CD4-positive, CD25-positive, alpha-beta regulatory T cell (primary cell): ENCODE data around the gene ITPR2. TPM values are rescaled to one million over a fixed set of nuclear protein-coding genes. Genes with fewer than 3 reads are reported as not detected.
A peak's percentile ranks its signal among the peaks of the same experiment; 100 is the strongest.

Source experiments
- ATAC-seq, 2 donors: fragments of 150-1000 bp; cut with Tn5 transposase; one replicate each; pipeline ENCODE4 v1.10.0; 2021; ENCODE audit warnings: low read depth in 2 of 2, moderate number of reproducible peaks in 2 of 2, moderate library complexity in 1 of 2
- DNase-seq, 3 donors: peaks; one replicate each; pipeline versions ENCODE4 v3.0.0 to v3.0.0-alpha.2; 2012 to 2022; ENCODE audit warnings: mixed read lengths in 1 of 3
- H3K27ac ChIP-seq: one replicate; pipeline ENCODE4 v1.7.0; 2013; ENCODE audit warnings: mild to moderate bottlenecking, low read length; ENCODE audit not compliant: insufficient read depth, poor library complexity, severe bottlenecking
- H3K27me3 ChIP-seq: one replicate; pipeline ENCODE4 v1.7.0; 2013; ENCODE audit warnings: low read length; ENCODE audit not compliant: control insufficient read depth, insufficient read depth
- H3K36me3 ChIP-seq: one replicate; pipeline ENCODE4 v1.7.0; 2013; ENCODE audit warnings: mild to moderate bottlenecking, low read length, moderate library complexity; ENCODE audit not compliant: control insufficient read depth, insufficient read depth
- H3K4me1 ChIP-seq: 2 replicates; pipeline ENCODE4 v1.7.0; 2013; ENCODE audit warnings: mild to moderate bottlenecking, low read length; ENCODE audit not compliant: insufficient read depth, control insufficient read depth, poor library complexity, severe bottlenecking
- H3K4me3 ChIP-seq: one replicate; pipeline ENCODE4 v1.7.0; 2013; ENCODE audit warnings: low read depth, mild to moderate bottlenecking, low read length, moderate library complexity
- H3K9me3 ChIP-seq, 2 experiments: 1 replicate in 1 of 2; 2 replicates in 1 of 2; pipeline ENCODE4 v1.7.0; 2013; ENCODE audit warnings: low read length in 2 of 2, mild to moderate bottlenecking in 1 of 2, moderate library complexity in 1 of 2; ENCODE audit not compliant: control insufficient read depth in 2 of 2
- H3K27ac Mint-ChIP-seq, 3 donors: one replicate each; pipeline ENCODE4 v1.8.0; 2020 to 2022; ENCODE audit warnings: mild to moderate bottlenecking in 3 of 3, mixed read lengths in 3 of 3, moderate library complexity in 2 of 3
- H3K27me3 Mint-ChIP-seq: one replicate; pipeline ENCODE4 v1.8.0; 2022; ENCODE audit warnings: mild to moderate bottlenecking, mixed read lengths
- H3K36me3 Mint-ChIP-seq: one replicate; pipeline ENCODE4 v1.8.0; 2020; ENCODE audit warnings: mixed read lengths
- H3K4me1 Mint-ChIP-seq, 4 donors: one replicate each; pipeline ENCODE4 v1.8.0; 2020 to 2022; ENCODE audit warnings: mixed read lengths in 4 of 4, mild to moderate bottlenecking in 1 of 4
- H3K4me3 Mint-ChIP-seq, 4 donors: one replicate each; pipeline ENCODE4 v1.8.0; 2020 to 2022; ENCODE audit warnings: mild to moderate bottlenecking in 4 of 4, mixed read lengths in 4 of 4, moderate library complexity in 3 of 4
- H3K9me3 Mint-ChIP-seq, 7 donors: one replicate each; pipeline ENCODE4 v1.8.0; 2020 to 2022; ENCODE audit warnings: mixed read lengths in 7 of 7, mild to moderate bottlenecking in 3 of 7, moderate library complexity in 2 of 7
- polyA plus RNA-seq, 4 donors: library from polyadenylated mRNA; unstranded; fragments of 300-500 nt; fragmentation: Illumina TruSeq; gene quantifications; one replicate each; pipeline ENCODE4 v1.2.3, GENCODE V29; 2021
- total RNA-seq: library from RNA; stranded (reverse); gene quantifications from one replicate; pipeline ENCODE4 v1.2.3, GENCODE V29; 2022

ITPR2 gene
- total and polyA plus RNA-seq, 5 donors from 2014 or later, result 9.9 to 54.1 (median 11.7) TPM

GRCh38 chr12:26621932-26622331, 211.1 kb downstream of the ITPR2 start:
- no peaks in the 10 kb centered on the region for H3K27me3 ChIP-seq
- H3K4me1 Mint-ChIP-seq, result peaks cover 0 to 2% (median 0%) of the 10 kb centered on the region in 4 donors
- no peaks in the 10 kb centered on the region for H3K27me3 Mint-ChIP-seq
- H3K4me3 ChIP-seq, result no peak overlapping the region
- no peaks in the 10 kb centered on the region for H3K4me1 ChIP-seq
- H3K36me3 Mint-ChIP-seq, result peaks cover 67% of the 10 kb centered on the region
- H3K9me3 ChIP-seq, result no peaks in the 10 kb centered on the region
- H3K4me3 Mint-ChIP-seq, result no peak overlapping the region
- H3K36me3 ChIP-seq, result peaks cover 36% of the 10 kb centered on the region
- DNase-seq, result peak in 1 of 3 donors; percentile 3
- no peaks in the 10 kb centered on the region for H3K9me3 Mint-ChIP-seq
- no peak overlapping the region for H3K27ac Mint-ChIP-seq
- ATAC-seq, result no peak
- no peak overlapping the region for H3K27ac ChIP-seq

GRCh38 chr12:26620907-26621306, 212.1 kb downstream of the ITPR2 start:
- no peaks in the 10 kb centered on the region for H3K9me3 Mint-ChIP-seq
- no peak overlapping the region for H3K4me3 ChIP-seq
- no peak overlapping the region for H3K4me3 Mint-ChIP-seq
- peaks cover 0 to 2% (median 0%) of the 10 kb centered on the region in 4 donors for H3K4me1 Mint-ChIP-seq
- peaks cover 64% of the 10 kb centered on the region for H3K36me3 Mint-ChIP-seq
- ATAC-seq (no peak), DNase-seq (no peak)
- no peaks in the 10 kb centered on the region for H3K9me3 ChIP-seq
- no peak overlapping the region for H3K27ac ChIP-seq
- peaks cover 26% of the 10 kb centered on the region for H3K36me3 ChIP-seq
- no peak overlapping the region for H3K27ac Mint-ChIP-seq
- H3K27me3 Mint-ChIP-seq, result no peaks in the 10 kb centered on the region
- no peaks in the 10 kb centered on the region for H3K4me1 ChIP-seq
- no peaks in the 10 kb centered on the region for H3K27me3 ChIP-seq

GRCh38 chr12:26617513-26617912, 215.5 kb downstream of the ITPR2 start:
- Histone ChIP-seq H3K27ac (no peak overlapping the region), H3K9me3 (no peaks in the 10 kb centered on the region), H3K4me3 (no peak overlapping the region), H3K36me3 (peaks cover 26% of the 10 kb centered on the region), H3K4me1 (no peaks in the 10 kb centered on the region), H3K27me3 (no peaks in the 10 kb centered on the region)
- Mint-ChIP-seq H3K4me3 (no peak overlapping the region), H3K9me3 (no peaks in the 10 kb centered on the region), H3K27ac (no peak overlapping the region), H3K27me3 (no peaks in the 10 kb centered on the region), H3K4me1 (peaks cover 0 to 4% (median under 1%) of the 10 kb centered on the region in 4 donors), H3K36me3 (peaks cover 56% of the 10 kb centered on the region)
- ATAC-seq (no peak), DNase-seq (no peak)

GRCh38 chr12:26614011-26614616, 218.9 kb downstream of the ITPR2 start:
- H3K4me1 Mint-ChIP-seq, result peaks cover 0 to 4% (median under 1%) of the 10 kb centered on the region in 4 donors
- H3K9me3 Mint-ChIP-seq, result no peaks in the 10 kb centered on the region
- H3K27me3 Mint-ChIP-seq, result no peaks in the 10 kb centered on the region
- peak overlapping the region in 1 of 3 donors; percentile 14 for H3K27ac Mint-ChIP-seq
- peaks cover 41% of the 10 kb centered on the region for H3K36me3 Mint-ChIP-seq
- H3K4me3 ChIP-seq, result no peak overlapping the region
- DNase-seq (peak in 2 of 3 donors; percentile 2 to 51), ATAC-seq (no peak)
- no peaks in the 10 kb centered on the region for H3K27me3 ChIP-seq
- no peaks in the 10 kb centered on the region for H3K4me1 ChIP-seq
- H3K36me3 ChIP-seq, result peaks cover 4% of the 10 kb centered on the region
- no peak overlapping the region for H3K4me3 Mint-ChIP-seq
- no peak overlapping the region for H3K27ac ChIP-seq
- H3K9me3 ChIP-seq, result no peaks in the 10 kb centered on the region

GRCh38 chr12:26612203-26612602, 220.8 kb downstream of the ITPR2 start:
- H3K36me3 Mint-ChIP-seq, result peaks cover 37% of the 10 kb centered on the region
- Histone ChIP-seq H3K27ac (no peak overlapping the region), H3K9me3 (no peaks in the 10 kb centered on the region), H3K4me1 (no peaks in the 10 kb centered on the region), H3K36me3 (peaks cover 3% of the 10 kb centered on the region), H3K4me3 (no peak overlapping the region), H3K27me3 (no peaks in the 10 kb centered on the region)
- no peak overlapping the region for H3K27ac Mint-ChIP-seq
- H3K4me1 Mint-ChIP-seq, result peaks cover 0 to 4% (median 0%) of the 10 kb centered on the region in 4 donors
- H3K4me3 Mint-ChIP-seq, result no peak overlapping the region
- no peaks in the 10 kb centered on the region for H3K9me3 Mint-ChIP-seq
- H3K27me3 Mint-ChIP-seq, result no peaks in the 10 kb centered on the region
- DNase-seq, result no peak
- ATAC-seq, result no peak

- peaks cover 0 to 4% (median 0%) of the 10 kb centered on the region in 4 donors for H3K4me1 Mint-ChIP-seq
- Histone ChIP-seq H3K27ac (no peak overlapping the region), H3K36me3 (peaks cover 3% of the 10 kb centered on the region), H3K27me3 (no peaks in the 10 kb centered on the region), H3K4me3 (no peak overlapping the region), H3K9me3 (no peaks in the 10 kb centered on the region), H3K4me1 (no peaks in the 10 kb centered on the region)
- peaks cover 0 to 1% (median 0%) of the 10 kb centered on the region in 7 donors for H3K9me3 Mint-ChIP-seq
- no peak overlapping the region for H3K27ac Mint-ChIP-seq
- H3K4me3 Mint-ChIP-seq, result no peak overlapping the region
- no peak for ATAC-seq
- H3K27me3 Mint-ChIP-seq, result no peaks in the 10 kb centered on the region
- DNase-seq, result no peak
- H3K36me3 Mint-ChIP-seq, result peaks cover 31% of the 10 kb centered on the region
These were observed 221.4 kb downstream of the ITPR2 start for GRCh38 chr12:26611598-26611997.

- Mint-ChIP-seq H3K27ac (no peak overlapping the region), H3K4me1 (peaks cover 0 to 4% (median 1%) of the 10 kb centered on the region in 4 donors), H3K27me3 (no peaks in the 10 kb centered on the region), H3K36me3 (peaks cover 30% of the 10 kb centered on the region), H3K9me3 (peaks cover 0 to 1% (median 0%) of the 10 kb centered on the region in 7 donors), H3K4me3 (no peak overlapping the region)
- H3K27me3 ChIP-seq, result no peaks in the 10 kb centered on the region
- no peak for DNase-seq
- no peaks in the 10 kb centered on the region for H3K4me1 ChIP-seq
- no peak for ATAC-seq
- no peak overlapping the region for H3K27ac ChIP-seq
- H3K36me3 ChIP-seq, result peaks cover 3% of the 10 kb centered on the region
- H3K4me3 ChIP-seq, result no peak overlapping the region
- H3K9me3 ChIP-seq, result no peaks in the 10 kb centered on the region
These were observed 222.2 kb downstream of the ITPR2 start for GRCh38 chr12:26610774-26611173.

GRCh38 chr12:26609986-26610385, 223.0 kb downstream of the ITPR2 start:
- Histone ChIP-seq H3K36me3 (peaks cover 3% of the 10 kb centered on the region), H3K9me3 (no peaks in the 10 kb centered on the region), H3K4me1 (no peaks in the 10 kb centered on the region), H3K27me3 (no peaks in the 10 kb centered on the region), H3K27ac (no peak overlapping the region), H3K4me3 (no peak overlapping the region)
- H3K4me1 Mint-ChIP-seq, result peaks cover 0 to 4% (median 1%) of the 10 kb centered on the region in 4 donors
- ATAC-seq (no peak), DNase-seq (no peak)
- H3K4me3 Mint-ChIP-seq, result no peak overlapping the region
- H3K9me3 Mint-ChIP-seq, result peaks cover 0 to 1% (median 0%) of the 10 kb centered on the region in 7 donors
- H3K27ac Mint-ChIP-seq, result no peak overlapping the region
- peaks cover 29% of the 10 kb centered on the region for H3K36me3 Mint-ChIP-seq
- H3K27me3 Mint-ChIP-seq, result no peaks in the 10 kb centered on the region
